GM19035 (cell line): ENCODE measurements around the gene TSEN2.
"Not testable (repeated sequence)": the region's sequence is repeated elsewhere in the genome, so short reads cannot be mapped to it uniquely, and the experiment has no call there.

Experiments
- ATAC-seq: cut with Tn5 transposase; IDR thresholded peaks from one replicate; pipeline ENCODE4 v1.9.1; 2021; ENCODE audit not compliant: unreplicated experiment

The TSEN2 gene

DNA sequence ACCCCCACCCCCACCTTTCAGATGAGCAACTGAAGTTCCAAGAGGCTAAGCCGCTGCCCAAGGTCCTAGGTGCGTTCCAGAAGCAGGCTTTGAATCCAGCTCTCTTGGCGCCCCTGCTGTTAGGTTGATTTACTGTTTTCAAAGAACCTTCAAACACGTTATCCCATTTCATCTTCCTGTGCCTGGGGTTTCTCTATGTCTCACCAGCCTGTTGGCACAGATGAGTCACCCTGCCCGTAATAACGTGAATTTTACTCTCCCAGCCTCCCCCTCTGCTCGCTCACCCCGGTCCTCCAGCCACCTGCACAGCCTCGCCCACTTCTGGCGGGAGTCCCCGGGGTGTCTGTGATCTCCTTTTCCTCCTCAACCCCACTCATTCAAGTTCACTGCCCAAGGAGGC lies 13.0 kb upstream of the TSEN2 start:
- ATAC-seq, result no peak

DNA sequence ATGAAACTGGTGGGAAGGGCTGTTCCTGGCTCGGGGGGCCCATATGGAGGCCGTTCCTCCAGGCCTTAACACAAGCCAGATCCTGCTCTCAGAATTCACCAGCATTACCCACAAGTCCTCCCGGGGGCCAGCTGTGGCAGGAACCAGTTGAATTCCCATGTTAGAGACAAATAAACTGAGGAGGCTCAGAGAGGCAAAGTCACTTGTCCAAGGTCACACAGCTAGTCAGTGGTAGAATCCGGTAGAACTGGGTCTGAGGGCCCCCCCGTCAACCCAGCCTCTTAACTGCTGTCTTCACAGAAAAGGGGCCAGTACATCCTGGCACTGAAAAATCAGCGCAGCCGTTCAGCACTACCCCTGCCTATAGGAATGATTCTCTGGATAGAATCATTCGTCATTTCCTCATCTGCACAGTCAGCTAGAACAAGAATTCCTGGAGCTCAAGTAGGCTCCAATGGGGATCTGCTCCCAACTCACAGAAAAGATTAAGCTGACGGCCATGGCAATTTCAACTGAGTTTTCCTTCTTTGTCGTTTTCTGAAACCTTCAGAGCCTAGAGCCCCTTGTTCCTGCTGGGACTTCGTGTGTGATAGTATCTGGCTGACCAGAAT lies 12.2 kb upstream of the TSEN2 start:
- ATAC-seq, result no peak

- no peak for ATAC-seq
Observed at GRCh38 chr3:12472796-12473195, 11.5 kb upstream of the TSEN2 start.

- no peak for ATAC-seq
Observed at GRCh38 chr3:12473511-12473910, 10.8 kb upstream of the TSEN2 start.

- ATAC-seq, result no peak
Observed at GRCh38 chr3:12476238-12476897, 7.9 kb upstream of the TSEN2 start.

- ATAC-seq, result no peak
Observed at GRCh38 chr3:12477256-12477655, 7.0 kb upstream of the TSEN2 start.

GRCh38 chr3:12478326-12478725 lies 6.0 kb upstream of the TSEN2 start:
- no peak for ATAC-seq

DNA sequence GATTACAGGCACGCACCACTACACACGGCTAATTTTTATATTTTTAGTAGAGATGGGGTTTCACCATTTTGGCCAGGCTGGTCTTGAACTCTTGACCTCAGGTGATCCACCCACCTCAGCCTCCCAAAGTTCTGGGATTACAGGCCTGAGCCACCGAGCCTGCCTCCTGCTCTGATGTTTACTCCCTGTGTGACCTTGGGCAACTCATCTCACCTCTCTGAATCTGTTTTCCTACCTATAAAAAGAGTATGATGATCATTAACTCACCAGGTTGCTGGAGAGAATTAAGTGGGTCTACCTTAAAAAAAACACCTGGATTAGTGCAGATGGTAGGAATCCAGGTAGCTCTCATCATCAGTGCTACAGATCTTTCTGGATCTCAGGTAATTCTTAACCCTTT lies 5.1 kb upstream of the TSEN2 start:
- ATAC-seq, result not testable (repeated sequence)

DNA sequence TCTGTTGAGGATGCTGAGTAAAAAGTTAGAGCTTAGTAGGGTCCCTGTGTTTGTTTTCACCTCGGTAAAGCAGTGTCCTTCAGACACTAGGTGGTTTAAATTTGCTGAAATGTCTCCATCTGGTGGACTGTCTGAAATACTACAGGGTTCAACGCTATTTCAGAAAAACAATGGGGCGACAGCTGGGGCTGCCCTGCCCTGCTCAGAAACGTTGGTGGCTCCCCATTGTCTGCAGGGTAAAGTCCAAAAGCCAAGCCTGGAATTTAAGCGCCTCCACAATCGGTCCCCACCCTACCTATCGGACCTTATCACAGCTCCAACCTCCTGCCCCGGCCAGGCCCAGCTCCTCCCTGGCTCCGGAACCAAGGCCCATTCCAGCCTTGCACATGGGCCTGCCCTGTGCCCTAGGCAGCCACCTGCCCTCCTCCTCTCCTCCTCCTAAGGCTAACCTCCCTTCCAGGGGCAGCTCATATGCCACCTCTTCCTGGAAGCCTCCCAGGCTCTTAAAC lies 4.3 kb upstream of the TSEN2 start:
- ATAC-seq, result no peak

- no peak for ATAC-seq
Observed at GRCh38 chr3:12483410-12483809, 870 bp upstream of the TSEN2 start.

DNA sequence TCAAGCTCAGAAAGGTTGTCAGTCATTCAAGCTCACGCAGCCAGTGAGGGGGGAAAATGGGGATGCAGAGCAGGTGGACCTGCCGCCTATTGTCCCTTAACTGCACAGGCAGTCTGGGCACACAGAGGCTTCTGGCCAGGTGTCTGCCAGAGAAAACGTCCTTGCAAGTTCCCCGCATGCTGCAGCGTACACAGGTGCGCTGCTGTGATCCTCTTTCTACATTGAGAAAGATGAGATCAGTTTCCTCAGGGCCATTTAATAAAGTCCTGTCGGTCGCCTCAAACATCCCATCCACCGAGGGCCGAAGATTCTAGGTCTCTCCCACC lies 445 bp upstream of the TSEN2 start:
- no peak for ATAC-seq

- ATAC-seq, result no peak
Observed at GRCh38 chr3:12484983-12485327, 675 bp downstream of the TSEN2 start.

DNA sequence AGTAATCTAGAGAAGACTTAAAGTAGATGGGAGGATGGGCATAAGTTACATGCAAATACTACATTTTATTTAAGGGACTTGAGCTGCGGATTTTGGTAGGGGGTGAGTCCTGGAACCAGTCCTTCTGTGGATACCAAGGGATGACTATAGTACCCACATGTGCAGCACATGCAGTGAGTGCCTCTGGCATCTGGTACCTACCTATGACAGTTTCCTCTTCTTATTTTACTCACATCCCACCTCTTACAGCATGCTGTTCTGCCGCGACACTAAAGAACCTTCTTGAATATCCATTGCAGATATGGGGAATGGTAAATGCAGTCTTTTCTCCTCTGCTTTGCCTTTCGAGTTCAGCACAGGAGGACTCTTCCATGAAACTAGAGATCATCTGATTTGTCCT lies 1.7 kb downstream of the TSEN2 start:
- ATAC-seq, result no peak

DNA sequence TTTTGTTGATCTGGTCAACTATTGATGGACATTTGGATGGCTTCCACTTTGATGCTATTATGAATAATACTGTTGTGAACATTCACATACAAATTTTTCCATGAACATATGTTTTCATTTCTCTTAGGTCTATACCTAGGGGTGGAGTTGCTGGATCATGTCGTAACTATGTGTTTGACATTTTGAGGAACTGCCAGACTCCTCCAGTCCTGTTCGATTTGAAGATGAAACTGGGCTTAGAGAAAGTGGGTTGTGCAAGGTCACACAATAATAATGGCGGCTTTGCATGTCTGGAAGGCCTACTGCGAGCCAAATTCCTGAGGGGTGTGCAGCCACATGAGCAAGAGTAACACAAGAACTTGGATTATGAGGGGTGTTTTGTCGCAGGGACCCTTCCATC lies 2.6 kb downstream of the TSEN2 start:
- no peak for ATAC-seq

DNA sequence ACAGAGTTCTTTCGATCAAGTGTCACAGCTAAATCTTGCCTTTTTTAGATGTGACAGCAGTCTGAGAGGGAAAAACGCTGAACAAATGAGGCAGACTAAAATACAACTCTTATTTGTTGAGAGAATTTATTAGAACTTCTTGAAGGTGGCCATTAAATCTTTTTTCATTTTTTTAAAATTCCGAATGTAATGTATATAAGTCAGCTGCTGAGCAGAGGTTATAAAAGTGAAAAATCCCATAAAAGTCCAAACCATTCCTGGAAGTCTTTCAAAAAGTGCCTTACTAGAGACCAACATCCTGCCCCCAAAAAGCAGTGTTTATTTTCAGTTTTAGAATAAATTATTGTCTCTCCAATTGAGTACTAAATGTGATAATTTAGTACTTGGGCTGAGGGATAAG lies 3.1 kb downstream of the TSEN2 start:
- no peak for ATAC-seq

GRCh38 chr3:12487786-12488185 lies 3.5 kb downstream of the TSEN2 start:
- no peak for ATAC-seq

- ATAC-seq, result no peak
Observed at GRCh38 chr3:12489368-12489767, 5.1 kb downstream of the TSEN2 start.

- no peak for ATAC-seq
Observed at GRCh38 chr3:12489832-12490231, 5.6 kb downstream of the TSEN2 start.

GRCh38 chr3:12490547-12490946 lies 6.3 kb downstream of the TSEN2 start:
- no peak for ATAC-seq

GRCh38 chr3:12495749-12496452 lies 11.6 kb downstream of the TSEN2 start:
- ATAC-seq, result no peak

GRCh38 chr3:12496453-12496761 lies 12.1 kb downstream of the TSEN2 start:
- no peak for ATAC-seq

DNA sequence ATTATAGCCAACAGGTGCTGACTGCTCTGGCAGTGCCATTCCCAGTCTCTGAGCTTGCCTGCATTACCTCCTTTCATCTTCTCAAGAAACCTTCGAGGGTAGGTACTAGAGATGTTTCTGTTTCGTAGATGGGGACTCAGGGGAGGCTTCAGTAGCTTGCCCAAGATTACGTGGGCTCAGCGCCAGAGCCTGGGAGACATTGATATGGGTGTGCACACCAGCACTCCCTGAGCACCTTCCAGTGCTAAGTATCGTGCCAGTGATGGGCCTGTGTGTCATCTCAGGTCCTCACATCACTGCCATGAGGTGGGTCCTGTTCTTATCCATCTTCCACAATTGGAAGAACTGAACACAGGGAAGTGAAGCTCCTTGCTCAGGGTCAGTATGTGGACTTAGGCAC lies 15.2 kb downstream of the TSEN2 start:
- no peak for ATAC-seq
